H9 (cell line): ENCODE data around the gene FUS. TPM values are rescaled to one million over a fixed set of nuclear protein-coding genes. Genes with fewer than 3 reads are reported as not detected.

Experiments used
- DNase-seq: peaks from one replicate; pipeline ENCODE4 v3.0.0-alpha.2; 2017
- H2AFZ ChIP-seq: one replicate; pipeline ENCODE4 v1.6.1; 2013; ENCODE audit warnings: mild to moderate bottlenecking, low read length, control low read depth, moderate library complexity
- H2AK5ac ChIP-seq: 2 replicates; pipeline ENCODE4 v1.6.1; 2013; ENCODE audit warnings: low read length, control low read depth, mixed read lengths; ENCODE audit not compliant: insufficient read length
- H2BK120ac ChIP-seq: one replicate; pipeline ENCODE4 v1.6.1; 2013; ENCODE audit warnings: low read depth, mild to moderate bottlenecking, low read length, control low read depth, inconsistent platforms; ENCODE audit not compliant: poor library complexity, severe bottlenecking
- H2BK12ac ChIP-seq: 2 replicates; pipeline ENCODE4 v1.6.1; 2013; ENCODE audit warnings: low read length, control low read depth, mixed read lengths, low read depth; ENCODE audit not compliant: insufficient read length
- H2BK15ac ChIP-seq: 2 replicates; pipeline ENCODE4 v1.6.1; 2013; ENCODE audit warnings: low read depth, low read length, control low read depth
- H2BK20ac ChIP-seq: one replicate; pipeline ENCODE4 v1.6.1; 2013; ENCODE audit warnings: low read depth, mild to moderate bottlenecking, low read length, control low read depth, inconsistent platforms; ENCODE audit not compliant: poor library complexity, severe bottlenecking
- H2BK5ac ChIP-seq: 2 replicates; pipeline ENCODE4 v1.6.1; 2013; ENCODE audit warnings: low read length, control low read depth, mixed read lengths; ENCODE audit not compliant: insufficient read length
- H3K14ac ChIP-seq: 2 replicates; pipeline ENCODE4 v1.6.1; 2013; ENCODE audit warnings: low read length, control low read depth; ENCODE audit not compliant: insufficient read depth
- H3K18ac ChIP-seq: 2 replicates; pipeline ENCODE4 v1.6.1; 2013; ENCODE audit warnings: low read depth, mild to moderate bottlenecking, mixed read lengths, low read length, control low read depth; ENCODE audit not compliant: insufficient read length
- H3K23ac ChIP-seq: 2 replicates; pipeline ENCODE4 v1.6.1; 2013; ENCODE audit warnings: low read length, control low read depth, mixed read lengths, low read depth; ENCODE audit not compliant: insufficient read length
- H3K23me2 ChIP-seq: 2 replicates; pipeline ENCODE4 v1.6.1; 2013; ENCODE audit warnings: low read depth, mild to moderate bottlenecking, mixed read lengths, low read length, control low read depth; ENCODE audit not compliant: insufficient read length, poor library complexity, severe bottlenecking
- H3K27ac ChIP-seq: 2 replicates; pipeline ENCODE4 v1.5.1; 2013; ENCODE audit warnings: low read length, control low read depth, mixed read lengths, low read depth; ENCODE audit not compliant: insufficient read length
- H3K27me3 ChIP-seq: 2 replicates; pipeline ENCODE4 v1.6.1; 2013; ENCODE audit warnings: low read length, control low read depth, inconsistent platforms; ENCODE audit not compliant: insufficient read depth
- H3K4ac ChIP-seq: 2 replicates; pipeline ENCODE4 v1.6.1; 2013; ENCODE audit warnings: low read depth, mild to moderate bottlenecking, control low read depth, inconsistent platforms, low read length, moderate library complexity
- H3K4me1 ChIP-seq: 2 replicates; pipeline ENCODE4 v1.6.1; 2013; ENCODE audit warnings: low read length, control low read depth, inconsistent platforms; ENCODE audit not compliant: insufficient read depth
- H3K4me2 ChIP-seq: 2 replicates; pipeline ENCODE4 v1.6.1; 2013; ENCODE audit warnings: low read length, control low read depth, mixed read lengths; ENCODE audit not compliant: insufficient read length, insufficient read depth
- H3K56ac ChIP-seq: 2 replicates; pipeline ENCODE4 v1.6.1; 2013; ENCODE audit warnings: low read depth, mild to moderate bottlenecking, mixed read lengths, low read length, control low read depth; ENCODE audit not compliant: insufficient read length
- H3K79me1 ChIP-seq: 2 replicates; pipeline ENCODE4 v1.6.1; 2013; ENCODE audit warnings: low read depth, mild to moderate bottlenecking, moderate library complexity, low read length, control low read depth, inconsistent platforms; ENCODE audit not compliant: insufficient read depth, poor library complexity, severe bottlenecking
- H3K79me2 ChIP-seq: 2 replicates; pipeline ENCODE4 v1.6.1; 2013; ENCODE audit warnings: low read length, control low read depth, inconsistent platforms; ENCODE audit not compliant: insufficient read depth
- H3K9ac ChIP-seq: 2 replicates; pipeline ENCODE4 v1.6.1; 2013; ENCODE audit warnings: low read length, control low read depth, mixed read lengths; ENCODE audit not compliant: insufficient read length; ENCODE audit errors: extremely low read depth
- H3K9me3 ChIP-seq: one replicate; pipeline ENCODE4 v1.6.1; 2013; ENCODE audit warnings: low read depth, low read length, inconsistent platforms; ENCODE audit not compliant: control insufficient read depth
- H3T11ph ChIP-seq: one replicate; pipeline ENCODE4 v1.6.1; 2013; ENCODE audit warnings: mild to moderate bottlenecking, low read length, control low read depth, inconsistent platforms
- H4K20me1 ChIP-seq: one replicate; pipeline ENCODE4 v1.6.1; 2013; ENCODE audit not compliant: control insufficient read depth, insufficient read length, insufficient read depth
- H4K5ac ChIP-seq: 2 replicates; pipeline ENCODE4 v1.6.1; 2013; ENCODE audit warnings: low read depth, mild to moderate bottlenecking, mixed read lengths, low read length, control low read depth; ENCODE audit not compliant: insufficient read length
- H4K8ac ChIP-seq: replicated peaks from 2 replicates; pipeline ENCODE4 v1.6.1; 2013; ENCODE audit warnings: low read length, control low read depth, mixed read lengths, low read depth; ENCODE audit not compliant: insufficient read length
- H4K91ac ChIP-seq: 2 replicates; pipeline ENCODE4 v1.6.1; 2013; ENCODE audit warnings: low read depth, mild to moderate bottlenecking, moderate library complexity, mixed read lengths, low read length, control low read depth; ENCODE audit not compliant: insufficient read length
- H3K27ac Mint-ChIP-seq, 3 experiments: 2 replicates in 2 of 3; 3 replicates in 1 of 3; pipeline ENCODE4 v1.8.0; 2020 to 2021; ENCODE audit warnings: mixed read lengths in 3 of 3, mild to moderate bottlenecking in 1 of 3, moderate library complexity in 1 of 3
- H3K27me3 Mint-ChIP-seq: 2 replicates; pipeline ENCODE4 v1.8.0; 2021; ENCODE audit warnings: low read depth, mild to moderate bottlenecking, moderate library complexity, mixed read lengths
- H3K36me3 Mint-ChIP-seq, 3 experiments: 2 replicates in 2 of 3; 3 replicates in 1 of 3; pipeline ENCODE4 v1.8.0; 2020 to 2021; ENCODE audit warnings: low read depth in 3 of 3, mixed read lengths in 3 of 3; ENCODE audit not compliant: insufficient read depth in 1 of 3
- H3K4me1 Mint-ChIP-seq, 2 experiments: 2 replicates each; pipeline ENCODE4 v1.8.0; 2020; ENCODE audit warnings: mixed read lengths in 2 of 2
- H3K4me3 Mint-ChIP-seq, 2 experiments: 2 replicates in 1 of 2; 3 replicates in 1 of 2; pipeline ENCODE4 v1.8.0; 2020 to 2021; ENCODE audit warnings: mild to moderate bottlenecking in 2 of 2, mixed read lengths in 2 of 2, moderate library complexity in 1 of 2
- H3K9me3 Mint-ChIP-seq, 2 experiments: 2 replicates in 1 of 2; 3 replicates in 1 of 2; pipeline ENCODE4 v1.8.0; 2020; ENCODE audit warnings: mild to moderate bottlenecking in 2 of 2, mixed read lengths in 2 of 2, moderate library complexity in 1 of 2
- CTCF ChIP-seq: fragments of 200-600 bp; sonication (generic); conservative IDR thresholded peaks from 3 replicates; pipeline ENCODE4 v1.8.0; 2021; ENCODE audit warnings: antibody characterized with exemption, mild to moderate bottlenecking
- WGBS: extraction: QIAGEN DNeasy Blood & Tissue Kit; methylation state at CpG from one replicate; pipeline ENCODE4 v1.1.7; 2013; ENCODE audit warnings: missing lambda C conversion rate, low lambda C conversion rate, mixed read lengths; ENCODE audit not compliant: insufficient read length; ENCODE audit errors: extremely low coverage; 5-methylcytosine and 5-hydroxymethylcytosine counted together
- total RNA-seq: library from RNA; stranded (reverse); gene quantifications from 2 replicates; pipeline ENCODE4 v1.2.1, GENCODE V29; 2021

The FUS gene
- total RNA-seq, 1 experiment from 2014 or later = 1,034 TPM

GRCh38 chr16:31145398-31145990 is 34.4 kb upstream of the FUS start:
- H2AK5ac ChIP-seq = no peak overlapping the region
- H2AFZ ChIP-seq = no peak overlapping the region
- no peak overlapping the region for H3K56ac ChIP-seq
- no peak overlapping the region for H3K18ac ChIP-seq
- TF ChIP-seq CTCF = no peak
- Mint-ChIP-seq H3K27me3 (peaks cover 46% of the 10 kb centered on the region), H3K9me3 (no peaks in the 10 kb centered on the region; a peak in 1 of 5 replicates), H3K4me3 (no peak overlapping the region), H3K4me1 (peaks cover 28 to 48% of the 10 kb centered on the region in 2 experiments), H3K36me3 (no peaks in the 10 kb centered on the region), H3K27ac (no peak overlapping the region)
- no peaks in the 10 kb centered on the region; the same call in 1 of the 2 replicates for H3K27me3 ChIP-seq
- no peaks in the 10 kb centered on the region for H3K79me2 ChIP-seq
- H3K9me3 ChIP-seq = no peaks in the 10 kb centered on the region
- H3K9ac ChIP-seq = no peak overlapping the region
- WGBS = no CpG with 5 or more reads among the region's 12 CpGs
- H3K4me2 ChIP-seq = no peak overlapping the region
- no peak overlapping the region for H3T11ph ChIP-seq
- H3K23me2 ChIP-seq = peaks cover 7% of the 10 kb centered on the region
- H4K91ac ChIP-seq = no peak overlapping the region
- no peak overlapping the region for H2BK20ac ChIP-seq
- H4K8ac ChIP-seq = no peak overlapping the region
- peaks cover 4% of the 10 kb centered on the region for H3K4me1 ChIP-seq
- H3K23ac ChIP-seq = no peak overlapping the region
- H3K79me1 ChIP-seq = no peaks in the 10 kb centered on the region
- H2BK5ac ChIP-seq = no peak overlapping the region
- no peaks in the 10 kb centered on the region for H4K20me1 ChIP-seq
- H3K14ac ChIP-seq = no peak overlapping the region
- H2BK120ac ChIP-seq = no peak overlapping the region
- H3K4ac ChIP-seq = no peak overlapping the region
- no peak overlapping the region for H2BK15ac ChIP-seq
- H4K5ac ChIP-seq = no peak overlapping the region
- no peak for DNase-seq
- H2BK12ac ChIP-seq = no peak overlapping the region
- H3K27ac ChIP-seq = no peak overlapping the region
